22Rv1 (cell line): ENCODE data around the gene ARF6.

Experiments
- ZFX ChIP-seq: fragments of 450-650 bp; IDR thresholded peaks from 2 replicates; pipeline ENCODE4 v1.6.1; 2017; ENCODE audit warnings: antibody characterized with exemption, borderline replicate concordance
- TF ChIP-seq, protein P1 (sequence below): fragments of 450-650 bp; IDR thresholded peaks from 2 replicates; pipeline ENCODE4 v1.5.1; 2017; ENCODE audit warnings: mild to moderate bottlenecking

DNA sequence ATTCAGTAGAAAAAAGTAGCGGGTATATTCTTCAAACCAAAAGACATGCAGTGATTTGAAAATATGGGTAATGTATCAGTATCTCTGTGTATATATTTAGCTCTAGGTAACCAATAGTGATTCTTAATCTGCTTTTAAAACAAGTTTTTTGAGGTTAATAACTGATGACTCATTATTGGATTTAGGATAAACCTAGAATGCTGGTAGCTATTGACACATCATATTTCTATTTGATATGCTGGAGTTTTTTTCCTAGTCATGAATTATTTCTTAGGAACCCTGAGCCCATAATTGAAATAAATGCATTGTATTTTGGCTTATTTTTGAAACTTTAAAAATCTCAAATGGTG, 15.5 kb downstream of the ARF6 start:
- TF ChIP-seq, protein P1, sequence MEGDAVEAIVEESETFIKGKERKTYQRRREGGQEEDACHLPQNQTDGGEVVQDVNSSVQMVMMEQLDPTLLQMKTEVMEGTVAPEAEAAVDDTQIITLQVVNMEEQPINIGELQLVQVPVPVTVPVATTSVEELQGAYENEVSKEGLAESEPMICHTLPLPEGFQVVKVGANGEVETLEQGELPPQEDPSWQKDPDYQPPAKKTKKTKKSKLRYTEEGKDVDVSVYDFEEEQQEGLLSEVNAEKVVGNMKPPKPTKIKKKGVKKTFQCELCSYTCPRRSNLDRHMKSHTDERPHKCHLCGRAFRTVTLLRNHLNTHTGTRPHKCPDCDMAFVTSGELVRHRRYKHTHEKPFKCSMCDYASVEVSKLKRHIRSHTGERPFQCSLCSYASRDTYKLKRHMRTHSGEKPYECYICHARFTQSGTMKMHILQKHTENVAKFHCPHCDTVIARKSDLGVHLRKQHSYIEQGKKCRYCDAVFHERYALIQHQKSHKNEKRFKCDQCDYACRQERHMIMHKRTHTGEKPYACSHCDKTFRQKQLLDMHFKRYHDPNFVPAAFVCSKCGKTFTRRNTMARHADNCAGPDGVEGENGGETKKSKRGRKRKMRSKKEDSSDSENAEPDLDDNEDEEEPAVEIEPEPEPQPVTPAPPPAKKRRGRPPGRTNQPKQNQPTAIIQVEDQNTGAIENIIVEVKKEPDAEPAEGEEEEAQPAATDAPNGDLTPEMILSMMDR, result no peak
- no peak for TF ChIP-seq ZFX
